Progenitor cell of endocrine pancreas (in vitro differentiated cells): ENCODE results near the gene ATOH8. TPM values are rescaled to one million over a fixed set of nuclear protein-coding genes. Genes with fewer than 3 reads are reported as not detected.

Source experiments
- DNase-seq: peaks from one replicate; pipeline ENCODE4 v3.0.0; 2021; ENCODE audit warnings: low spot score; ENCODE audit not compliant: unreplicated experiment
- H3K27ac Mint-ChIP-seq: 2 replicates; pipeline ENCODE4 v1.8.0; 2021; ENCODE audit warnings: mild to moderate bottlenecking, moderate library complexity, mixed read lengths
- H3K27me3 Mint-ChIP-seq: 2 replicates; pipeline ENCODE4 v1.8.0; 2021; ENCODE audit warnings: mixed read lengths
- H3K36me3 Mint-ChIP-seq: 2 replicates; pipeline ENCODE4 v1.8.0; 2022; ENCODE audit warnings: mixed read lengths; ENCODE audit not compliant: insufficient read depth
- H3K4me1 Mint-ChIP-seq: 2 replicates; pipeline ENCODE4 v1.8.0; 2021; ENCODE audit warnings: low read depth, mixed read lengths
- H3K4me3 Mint-ChIP-seq: 2 replicates; pipeline ENCODE4 v1.8.0; 2021; ENCODE audit warnings: low read depth, mild to moderate bottlenecking, moderate library complexity, mixed read lengths
- H3K9me3 Mint-ChIP-seq: 2 replicates; pipeline ENCODE4 v1.8.0; 2021; ENCODE audit warnings: low read depth, mixed read lengths
- total RNA-seq: library from RNA; stranded (reverse); gene quantifications from 2 replicates; pipeline ENCODE4 v1.2.1, GENCODE V29; 2021
- TF ChIP-seq, protein P1 (sequence below): fragments of 200-600 bp; sonication (generic); IDR thresholded peaks from one replicate; pipeline ENCODE4 v1.5.0; 2021; ENCODE audit warnings: antibody characterized with exemption, mild to moderate bottlenecking; ENCODE audit not compliant: unreplicated experiment

Gene ATOH8
- total RNA-seq, 1 donor from 2014 or later, result 1.3 TPM

DNA sequence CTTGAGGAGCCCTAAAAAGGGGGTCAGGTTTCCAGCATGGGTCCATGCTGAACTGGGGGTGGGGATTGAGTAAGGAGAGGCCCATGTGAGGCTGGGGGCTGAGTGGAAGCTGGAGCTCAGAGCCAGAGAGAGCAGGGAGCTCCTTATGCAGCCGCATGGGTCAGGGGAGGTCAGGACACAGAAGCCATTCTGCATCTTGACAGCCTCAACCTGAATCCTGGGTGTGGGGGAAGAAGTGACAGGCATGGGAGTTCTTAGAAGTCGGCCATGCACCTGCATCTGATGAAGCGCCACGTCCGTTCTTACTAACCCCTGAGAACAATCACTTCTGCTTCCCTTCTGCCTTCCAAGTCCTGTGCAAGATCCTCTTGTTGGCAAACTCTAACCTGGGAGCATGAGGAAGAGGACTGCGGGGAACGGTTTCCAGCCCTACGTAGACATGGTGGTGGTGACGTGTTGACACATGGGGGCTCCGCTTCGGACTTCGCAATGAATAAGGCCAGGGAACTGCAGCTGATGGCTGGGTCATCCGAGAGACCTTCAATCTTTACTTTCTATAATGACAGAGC lies 37.4 kb upstream of the ATOH8 start:
- peaks cover 33% of the 10 kb centered on the region for H3K4me1 Mint-ChIP-seq
- H3K27ac Mint-ChIP-seq, result no peak overlapping the region
- no peak overlapping the region for H3K4me3 Mint-ChIP-seq
- peaks cover 3% of the 10 kb centered on the region for H3K9me3 Mint-ChIP-seq
- peaks cover 14% of the 10 kb centered on the region for H3K27me3 Mint-ChIP-seq
- TF ChIP-seq, protein P1, sequence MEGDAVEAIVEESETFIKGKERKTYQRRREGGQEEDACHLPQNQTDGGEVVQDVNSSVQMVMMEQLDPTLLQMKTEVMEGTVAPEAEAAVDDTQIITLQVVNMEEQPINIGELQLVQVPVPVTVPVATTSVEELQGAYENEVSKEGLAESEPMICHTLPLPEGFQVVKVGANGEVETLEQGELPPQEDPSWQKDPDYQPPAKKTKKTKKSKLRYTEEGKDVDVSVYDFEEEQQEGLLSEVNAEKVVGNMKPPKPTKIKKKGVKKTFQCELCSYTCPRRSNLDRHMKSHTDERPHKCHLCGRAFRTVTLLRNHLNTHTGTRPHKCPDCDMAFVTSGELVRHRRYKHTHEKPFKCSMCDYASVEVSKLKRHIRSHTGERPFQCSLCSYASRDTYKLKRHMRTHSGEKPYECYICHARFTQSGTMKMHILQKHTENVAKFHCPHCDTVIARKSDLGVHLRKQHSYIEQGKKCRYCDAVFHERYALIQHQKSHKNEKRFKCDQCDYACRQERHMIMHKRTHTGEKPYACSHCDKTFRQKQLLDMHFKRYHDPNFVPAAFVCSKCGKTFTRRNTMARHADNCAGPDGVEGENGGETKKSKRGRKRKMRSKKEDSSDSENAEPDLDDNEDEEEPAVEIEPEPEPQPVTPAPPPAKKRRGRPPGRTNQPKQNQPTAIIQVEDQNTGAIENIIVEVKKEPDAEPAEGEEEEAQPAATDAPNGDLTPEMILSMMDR, result no peak
- no peaks in the 10 kb centered on the region for H3K36me3 Mint-ChIP-seq
- DNase-seq, result no peak

DNA sequence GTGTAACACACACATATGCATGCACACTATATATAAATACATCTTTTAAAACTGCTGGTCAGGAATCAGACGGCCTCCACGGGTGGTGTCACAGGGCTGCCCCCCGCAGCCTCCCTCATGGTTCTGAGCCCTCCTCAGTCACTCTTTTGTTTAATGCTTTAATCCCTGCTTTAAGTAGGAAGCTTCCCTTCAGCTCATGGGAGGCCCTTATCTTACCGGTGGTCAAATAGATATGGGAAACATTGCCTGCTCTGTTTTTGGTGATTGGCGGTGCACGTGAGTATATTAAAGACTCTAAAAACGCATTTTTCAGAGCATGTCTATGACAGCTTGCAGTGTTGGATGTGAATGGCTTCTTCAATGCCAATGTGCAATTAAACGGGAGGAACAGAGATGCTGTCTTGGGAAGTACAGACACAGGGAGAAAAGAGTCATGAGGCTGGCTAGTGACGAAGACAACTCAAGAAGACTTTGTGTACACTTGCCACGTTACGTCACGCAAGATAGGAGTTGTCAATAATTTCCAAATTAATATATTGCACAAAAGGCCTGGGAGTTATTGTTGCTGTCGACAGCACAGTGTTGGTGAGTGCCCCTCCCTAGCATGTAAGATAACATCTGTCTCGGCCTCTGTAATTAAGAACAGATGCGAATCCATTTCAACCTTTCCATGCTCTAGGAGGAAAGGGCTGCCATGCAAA lies 36.3 kb upstream of the ATOH8 start:
- TF ChIP-seq, protein P1, result no peak
- H3K4me1 Mint-ChIP-seq, result peaks cover 33% of the 10 kb centered on the region
- no peak for DNase-seq
- peaks cover 3% of the 10 kb centered on the region for H3K9me3 Mint-ChIP-seq
- no peak overlapping the region for H3K4me3 Mint-ChIP-seq
- no peaks in the 10 kb centered on the region for H3K36me3 Mint-ChIP-seq
- H3K27me3 Mint-ChIP-seq, result peaks cover 14% of the 10 kb centered on the region
- H3K27ac Mint-ChIP-seq, result peak overlapping the region; percentile 3

DNA sequence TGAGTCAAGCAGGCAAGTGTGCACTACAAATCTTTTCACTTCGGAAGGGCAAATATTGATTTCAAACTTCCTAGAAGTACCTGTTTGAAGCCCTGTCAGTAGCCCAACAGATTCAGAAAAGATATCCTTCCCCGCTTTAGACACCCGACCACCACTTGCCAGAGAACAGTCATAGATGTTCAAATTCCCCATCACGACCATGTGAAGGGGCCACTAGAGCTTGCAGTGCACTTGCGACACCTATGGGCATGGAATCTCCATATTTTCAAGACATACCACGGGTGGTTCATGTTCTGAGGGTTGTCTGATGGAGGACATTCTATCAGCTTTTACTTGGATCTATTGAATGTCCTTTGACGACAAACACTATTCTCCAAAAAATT lies 35.8 kb upstream of the ATOH8 start:
- no peaks in the 10 kb centered on the region for H3K36me3 Mint-ChIP-seq
- DNase-seq, result no peak
- H3K27me3 Mint-ChIP-seq, result peaks cover 14% of the 10 kb centered on the region
- TF ChIP-seq, protein P1, result no peak
- peaks cover 33% of the 10 kb centered on the region for H3K4me1 Mint-ChIP-seq
- peaks cover 3% of the 10 kb centered on the region for H3K9me3 Mint-ChIP-seq
- no peak overlapping the region for H3K4me3 Mint-ChIP-seq
- H3K27ac Mint-ChIP-seq, result no peak overlapping the region

DNA sequence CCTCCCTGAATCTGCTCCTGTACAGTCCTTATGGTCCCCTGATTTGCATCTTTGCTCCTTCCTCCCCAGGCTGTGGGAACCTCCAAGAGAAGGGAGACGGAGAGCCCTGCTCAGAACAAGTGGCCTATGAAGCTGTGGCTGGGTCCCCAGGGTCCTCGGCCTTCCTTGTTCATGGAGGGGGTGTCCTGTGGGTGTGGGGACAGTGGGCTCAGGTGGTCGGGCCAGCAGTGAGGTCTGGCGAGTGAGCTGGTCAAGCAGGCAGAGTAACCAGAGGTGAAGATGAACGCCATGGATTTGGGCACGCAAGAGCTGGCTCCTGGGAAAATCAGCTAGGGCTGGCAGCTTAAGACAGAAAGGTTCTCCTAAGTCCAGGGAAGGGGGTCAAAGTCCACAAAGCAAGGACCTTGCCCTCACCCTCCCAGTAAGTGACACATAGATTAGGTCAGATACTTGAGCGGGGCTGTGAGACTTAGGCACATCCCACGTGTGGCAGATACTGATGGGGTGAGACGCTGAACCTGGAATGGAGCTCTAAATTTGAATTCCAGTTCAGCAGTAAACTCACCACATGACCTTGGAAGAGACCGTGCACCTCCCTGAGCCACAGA lies 34.8 kb upstream of the ATOH8 start:
- no peak for DNase-seq
- Mint-ChIP-seq H3K27me3 (peaks cover 14% of the 10 kb centered on the region), H3K9me3 (peaks cover 3% of the 10 kb centered on the region), H3K36me3 (no peaks in the 10 kb centered on the region), H3K4me3 (no peak overlapping the region), H3K4me1 (peaks cover 25% of the 10 kb centered on the region), H3K27ac (no peak overlapping the region)
- TF ChIP-seq, protein P1, result no peak

DNA sequence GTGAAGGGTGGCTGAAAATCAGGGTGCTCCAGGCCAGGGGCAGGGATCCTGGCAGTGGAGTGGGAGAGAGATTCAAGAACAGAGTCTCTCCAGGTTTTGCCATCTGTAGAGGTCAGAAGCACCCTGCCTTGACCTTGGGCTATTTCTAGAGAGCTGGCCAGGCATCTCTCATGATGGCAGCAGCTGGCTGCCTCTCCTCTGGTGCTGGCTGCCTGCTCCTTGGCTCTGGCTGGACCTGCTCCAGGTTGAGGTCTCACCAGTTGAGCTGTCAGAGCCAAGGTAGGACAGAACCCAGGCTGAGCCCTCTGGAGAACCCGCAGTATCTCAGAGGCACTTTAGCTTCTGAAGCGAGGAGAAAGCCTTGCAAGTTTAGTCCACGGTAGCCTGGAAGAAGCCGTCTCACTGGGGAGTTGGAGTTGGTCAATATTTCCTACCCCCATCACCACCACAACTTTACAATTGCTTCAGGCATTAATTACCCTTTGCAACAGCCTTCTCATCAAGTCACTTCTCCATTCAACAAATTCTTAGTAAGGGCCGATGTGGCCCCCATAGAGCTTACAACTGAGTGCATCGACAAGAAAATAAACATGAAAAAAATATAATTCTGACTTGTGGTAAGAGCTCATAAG lies 34.1 kb upstream of the ATOH8 start:
- DNase-seq, result no peak
- peaks cover 3% of the 10 kb centered on the region for H3K9me3 Mint-ChIP-seq
- H3K4me1 Mint-ChIP-seq, result peaks cover 23% of the 10 kb centered on the region
- no peak overlapping the region for H3K27ac Mint-ChIP-seq
- peaks cover 14% of the 10 kb centered on the region for H3K27me3 Mint-ChIP-seq
- H3K36me3 Mint-ChIP-seq, result no peaks in the 10 kb centered on the region
- TF ChIP-seq, protein P1, result no peak
- no peak overlapping the region for H3K4me3 Mint-ChIP-seq
